ENCODE results near the gene TULP4.
"Not testable (repeated sequence)": the region's sequence is repeated elsewhere in the genome, so short reads cannot be mapped to it uniquely, and the experiment has no call there.

Gene TULP4

GRCh38 chr6:158431036-158431435, 118.8 kb downstream of the TULP4 start:
- DNase-seq: no peak

GRCh38 chr6:158431560-158431959, 119.3 kb downstream of the TULP4 start:
- no peak for DNase-seq

- DNase-seq: no peak
Observed at GRCh38 chr6:158437571-158437970, 125.3 kb downstream of the TULP4 start.

GRCh38 chr6:158438226-158438625, 126.0 kb downstream of the TULP4 start:
- no peak for DNase-seq

- no peak for DNase-seq
Observed at GRCh38 chr6:158439255-158439654, 127.0 kb downstream of the TULP4 start.

GRCh38 chr6:158441716-158442215, 129.5 kb downstream of the TULP4 start:
- no peak for DNase-seq

- DNase-seq: no peak
Observed at GRCh38 chr6:158442306-158442705, 130.0 kb downstream of the TULP4 start.

GRCh38 chr6:158445426-158446085, 133.3 kb downstream of the TULP4 start:
- DNase-seq: no peak

GRCh38 chr6:158448856-158449255, 136.6 kb downstream of the TULP4 start:
- DNase-seq: no peak

- no peak for DNase-seq
Observed at GRCh38 chr6:158452191-158452590, 139.9 kb downstream of the TULP4 start.

- no peak for DNase-seq
Observed at GRCh38 chr6:158457131-158457530, 144.9 kb downstream of the TULP4 start.

GRCh38 chr6:158457616-158458278, 145.5 kb downstream of the TULP4 start:
- DNase-seq: no peak

GRCh38 chr6:158459726-158460125, 147.5 kb downstream of the TULP4 start:
- DNase-seq: no peak

- DNase-seq: no peak
Observed at GRCh38 chr6:158460602-158461169, 148.4 kb downstream of the TULP4 start.

- DNase-seq: no peak
Observed at GRCh38 chr6:158461954-158462353, 149.7 kb downstream of the TULP4 start.

GRCh38 chr6:158464483-158464882, 152.2 kb downstream of the TULP4 start:
- no peak for DNase-seq

- no peak for DNase-seq
Observed at GRCh38 chr6:158465257-158465656, 153.0 kb downstream of the TULP4 start.

- no peak for DNase-seq
Observed at GRCh38 chr6:158465747-158466146, 153.5 kb downstream of the TULP4 start.

GRCh38 chr6:158467923-158468322, 155.7 kb downstream of the TULP4 start:
- no peak for DNase-seq

- peak; percentile 4 for DNase-seq
Observed at GRCh38 chr6:158468666-158469065, 156.4 kb downstream of the TULP4 start.

GRCh38 chr6:158470023-158470422, 157.8 kb downstream of the TULP4 start:
- DNase-seq: not testable (repeated sequence)

GRCh38 chr6:158471339-158471738, 159.1 kb downstream of the TULP4 start:
- no peak for DNase-seq

- no peak for DNase-seq
Observed at GRCh38 chr6:158472447-158472846, 160.2 kb downstream of the TULP4 start.

GRCh38 chr6:158474961-158475343, 162.7 kb downstream of the TULP4 start:
- no peak for DNase-seq

Measured in CD4-positive, alpha-beta T cell treated with Interleukin-10 for 1 hour (primary cell).